Smooth muscle cell (in vitro differentiated cells): ENCODE results near the gene RPL26. TPM values are rescaled to one million over a fixed set of nuclear protein-coding genes. Genes with fewer than 3 reads are reported as not detected.

ENCODE experiments used
- DNase-seq: peaks from one replicate; lab custom pipeline; 2025; ENCODE audit not compliant: unreplicated experiment; lab: John Stamatoyannopoulos, UW
- H2AFZ ChIP-seq: fragments of 200-600 bp; sonication (generic); 2 replicates; pipeline ENCODE4 v1.6.0; 2016; ENCODE audit warnings: antibody characterized with exemption, low read depth, mild to moderate bottlenecking
- H3F3A ChIP-seq: fragments of 200-600 bp; sonication (generic); 2 replicates; pipeline ENCODE4 v1.6.0; 2017; ENCODE audit warnings: antibody characterized with exemption, low read depth
- H3K27ac ChIP-seq: fragments of 200-600 bp; sonication (generic); 2 replicates; pipeline ENCODE4 v1.5.1; 2016; ENCODE audit warnings: low read depth, mild to moderate bottlenecking
- H3K27me3 ChIP-seq: fragments of 200-600 bp; sonication (generic); 2 replicates; pipeline ENCODE4 v1.6.1; 2016; ENCODE audit warnings: low read depth, mild to moderate bottlenecking
- H3K36me3 ChIP-seq: fragments of 200-600 bp; sonication (generic); 2 replicates; pipeline ENCODE4 v1.5.1; 2016; ENCODE audit warnings: low read depth
- H3K4me1 ChIP-seq: fragments of 200-600 bp; sonication (generic); 2 replicates; pipeline ENCODE4 v1.5.1; 2016; ENCODE audit warnings: low read depth
- H3K4me2 ChIP-seq: fragments of 200-600 bp; sonication (generic); 2 replicates; pipeline ENCODE4 v1.6.0; 2016; ENCODE audit warnings: mild to moderate bottlenecking
- H3K4me3 ChIP-seq: fragments of 200-600 bp; sonication (generic); 2 replicates; pipeline ENCODE4 v1.5.1; 2016; ENCODE audit warnings: mild to moderate bottlenecking
- H3K79me2 ChIP-seq: fragments of 200-600 bp; sonication (generic); 2 replicates; pipeline ENCODE4 v1.6.0; 2016; ENCODE audit warnings: low read depth, mild to moderate bottlenecking
- H3K9ac ChIP-seq: fragments of 200-600 bp; sonication (generic); 2 replicates; pipeline ENCODE4 v1.6.0; 2016; ENCODE audit warnings: low read depth
- H3K9me3 ChIP-seq: fragments of 200-600 bp; sonication (generic); replicated peaks from 2 replicates; pipeline ENCODE4 v1.5.1; 2016; ENCODE audit warnings: low read depth
- H4K20me1 ChIP-seq: fragments of 200-600 bp; sonication (generic); 2 replicates; pipeline ENCODE4 v1.6.0; 2016; ENCODE audit warnings: low read depth
- CTCF ChIP-seq: fragments of 200-600 bp; sonication (generic); IDR thresholded peaks from 2 replicates; pipeline ENCODE4 v1.5.1; 2017; ENCODE audit warnings: borderline replicate concordance, mild to moderate bottlenecking, antibody characterized with exemption; ENCODE audit not compliant: insufficient read depth, poor library complexity, severe bottlenecking
- WGBS: methylation state at CpG from one replicate; pipeline ENCODE4 v1.1.7; 2016; ENCODE audit warnings: low lambda C conversion rate; 5-methylcytosine and 5-hydroxymethylcytosine counted together
- polyA plus RNA-seq: library from polyadenylated mRNA; unstranded; fragments of >200 nt; fragmentation: Nextera tagmentation; extraction: Ambion mirVana; gene quantifications from 2 replicates; pipeline ENCODE4 v1.2.1, GENCODE V29; 2016
- total RNA-seq: library from RNA; depleted of rRNA; stranded (reverse); fragments of >200 nt; gene quantifications from 2 replicates; pipeline ENCODE4 v1.2.3, GENCODE V29; 2014

The RPL26 gene
- total and polyA plus RNA-seq, 2 experiments from 2014 or later, result 367 to 3,533 TPM

GRCh38 chr17:8413328-8413727 lies 30.3 kb upstream of the RPL26 start:
- no peak overlapping the region for H3K27ac ChIP-seq
- DNase-seq, result no peak
- H3K36me3 ChIP-seq, result no peaks in the 10 kb centered on the region
- no peak overlapping the region for H3K4me2 ChIP-seq
- no peaks in the 10 kb centered on the region for H3F3A ChIP-seq
- H3K9me3 ChIP-seq, result no peaks in the 10 kb centered on the region
- H4K20me1 ChIP-seq, result no peaks in the 10 kb centered on the region
- H2AFZ ChIP-seq, result no peak overlapping the region
- no peaks in the 10 kb centered on the region for H3K27me3 ChIP-seq
- WGBS, result 93% methylated on average over 4 of the region's 4 CpGs
- H3K79me2 ChIP-seq, result no peaks in the 10 kb centered on the region
- TF ChIP-seq CTCF, result no peak
- H3K9ac ChIP-seq, result no peak overlapping the region
- no peak overlapping the region for H3K4me3 ChIP-seq
- no peaks in the 10 kb centered on the region for H3K4me1 ChIP-seq

GRCh38 chr17:8412089-8412488 lies 29.1 kb upstream of the RPL26 start:
- Histone ChIP-seq H3K27ac (no peak overlapping the region), H2AFZ (no peak overlapping the region), H3K27me3 (no peaks in the 10 kb centered on the region), H3K9me3 (no peaks in the 10 kb centered on the region), H4K20me1 (no peaks in the 10 kb centered on the region), H3K79me2 (no peaks in the 10 kb centered on the region), H3K36me3 (no peaks in the 10 kb centered on the region), H3K9ac (no peak overlapping the region), H3K4me3 (no peak overlapping the region), H3K4me1 (no peaks in the 10 kb centered on the region), H3K4me2 (no peak overlapping the region), H3F3A (no peaks in the 10 kb centered on the region)
- WGBS, result 60% methylated on average over 5 of the region's 5 CpGs
- DNase-seq, result no peak
- no peak for TF ChIP-seq CTCF

- Histone ChIP-seq H3K4me3 (no peak overlapping the region), H3K4me2 (no peak overlapping the region), H4K20me1 (no peaks in the 10 kb centered on the region), H3K9me3 (no peaks in the 10 kb centered on the region), H3K27me3 (no peaks in the 10 kb centered on the region), H3K36me3 (no peaks in the 10 kb centered on the region), H3F3A (no peaks in the 10 kb centered on the region), H3K27ac (no peak overlapping the region), H3K4me1 (no peaks in the 10 kb centered on the region), H3K9ac (no peak overlapping the region), H3K79me2 (no peaks in the 10 kb centered on the region), H2AFZ (no peak overlapping the region)
- TF ChIP-seq CTCF, result no peak
- WGBS, result 88% methylated on average over 1 of the region's 1 CpG
- DNase-seq, result no peak
Measured at GRCh38 chr17:8410883-8411238, 27.9 kb upstream of the RPL26 start.
